SK-N-MC (cell line): ENCODE measurements around the gene DIAPH1.

Source experiments
- DNase-seq: peaks from one replicate; pipeline ENCODE4 v3.0.0-alpha.2; 2011; ENCODE audit warnings: low read depth, low spot score
- H3K27ac ChIP-seq: fragments of 200-600 bp; sonication (generic); 2 replicates; pipeline ENCODE4 v1.5.1; 2016; ENCODE audit warnings: mixed run types
- H3K36me3 ChIP-seq: fragments of 200-600 bp; sonication (generic); 2 replicates; pipeline ENCODE4 v1.6.1; 2017; ENCODE audit warnings: antibody characterized with exemption, low read length, mixed read lengths; ENCODE audit not compliant: insufficient read depth
- H3K4me3 ChIP-seq: fragments of 200-600 bp; sonication (generic); 2 replicates; pipeline ENCODE4 v1.5.1; 2016
- H3K9ac ChIP-seq: fragments of 200-600 bp; sonication (generic); 2 replicates; pipeline ENCODE4 v1.8.0; 2017; ENCODE audit warnings: mixed run types, mixed read lengths; ENCODE audit not compliant: insufficient read length
- H3K9me3 ChIP-seq: fragments of 200-600 bp; sonication (generic); 2 replicates; pipeline ENCODE4 v1.6.1; 2017; ENCODE audit warnings: low read depth, mild to moderate bottlenecking, antibody characterized with exemption, low read length, moderate library complexity, mixed read lengths
- EZH2 ChIP-seq: fragments of 200-600 bp; sonication (generic); IDR thresholded peaks from one replicate; pipeline ENCODE4 v1.6.1; 2017; ENCODE audit warnings: antibody characterized with exemption
- FOXP2 ChIP-seq: optimal IDR thresholded peaks from 2 replicates; pipeline ENCODE3; 2011; ENCODE audit warnings: mild to moderate bottlenecking, moderate library complexity; ENCODE audit not compliant: insufficient read depth; ENCODE audit errors: extremely low read length, control extremely low read depth
- POLR2AphosphoS5 ChIP-seq: IDR thresholded peaks from 2 replicates; pipeline ENCODE4 v1.6.1; 2012; ENCODE audit warnings: mild to moderate bottlenecking, low read depth, low read length, borderline replicate concordance

The DIAPH1 gene

DNA sequence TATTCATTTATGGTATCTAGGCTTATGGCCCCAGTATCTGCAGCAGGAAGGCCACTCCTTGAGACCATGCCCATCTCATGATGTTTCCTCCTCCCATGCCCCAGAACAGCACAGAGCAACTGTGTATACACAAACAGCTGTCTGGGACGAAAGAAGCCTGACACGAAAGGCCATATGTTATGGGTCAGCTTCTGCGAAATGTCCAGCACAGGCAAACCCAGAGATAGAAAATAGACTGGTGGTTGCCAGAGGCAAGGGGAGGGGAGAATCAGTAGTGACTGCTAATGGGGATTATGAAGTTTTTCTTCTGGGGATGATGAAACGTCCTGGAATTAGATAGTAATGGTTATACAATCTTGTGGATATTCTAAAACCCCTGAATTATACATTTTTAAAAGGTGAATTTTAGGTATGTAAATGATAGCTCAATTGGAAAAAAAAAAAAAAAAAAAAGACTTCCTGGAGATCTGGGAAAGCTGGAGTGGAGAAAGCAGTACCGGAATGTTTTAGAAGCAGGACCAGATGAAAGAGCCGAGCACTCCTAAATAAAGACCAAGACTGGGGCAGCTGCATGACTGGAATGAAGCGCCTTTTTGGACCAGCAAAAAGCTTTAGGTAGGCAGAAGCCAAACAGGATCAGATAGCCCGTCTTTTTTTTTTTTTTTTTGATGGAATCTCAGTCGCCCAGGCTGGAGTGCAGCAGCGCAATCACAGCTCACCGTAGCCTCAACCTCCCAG is 100.8 kb downstream of the DIAPH1 start:
- Histone ChIP-seq H3K36me3 (peaks cover 51% of the 10 kb centered on the region), H3K27ac (peak overlapping the region; percentile 97), H3K9me3 (no peaks in the 10 kb centered on the region), H3K9ac (no peak overlapping the region), H3K4me3 (no peak overlapping the region)
- DNase-seq = no peak
- TF ChIP-seq EZH2 = no peak

DNA sequence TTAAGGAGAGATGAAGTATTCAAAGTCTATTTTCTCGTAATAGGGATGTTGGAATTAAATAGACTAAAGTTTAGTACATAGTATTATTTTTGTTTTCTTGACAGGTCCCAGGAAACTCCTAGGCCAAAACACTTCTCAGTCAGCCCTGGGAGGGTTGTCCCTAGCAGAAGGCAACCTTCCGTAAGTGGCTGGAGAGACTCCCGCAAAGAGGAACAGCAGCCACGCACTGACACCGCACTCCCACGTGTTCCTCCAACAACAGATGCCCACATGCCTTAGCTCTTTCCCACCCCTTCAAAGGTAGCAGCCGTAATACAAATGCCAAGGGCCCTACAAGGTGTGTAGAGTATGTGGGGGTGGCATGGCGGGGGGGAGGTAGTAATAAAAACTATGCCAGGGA is 101.5 kb downstream of the DIAPH1 start:
- TF ChIP-seq EZH2 (no peak), POLR2AphosphoS5 (no peak), FOXP2 (no peak)
- no peak overlapping the region for H3K4me3 ChIP-seq
- no peak for DNase-seq
- no peaks in the 10 kb centered on the region for H3K9me3 ChIP-seq
- peak overlapping the region; percentile 97 for H3K27ac ChIP-seq
- H3K9ac ChIP-seq = no peak overlapping the region
- peaks cover 46% of the 10 kb centered on the region for H3K36me3 ChIP-seq

DNA sequence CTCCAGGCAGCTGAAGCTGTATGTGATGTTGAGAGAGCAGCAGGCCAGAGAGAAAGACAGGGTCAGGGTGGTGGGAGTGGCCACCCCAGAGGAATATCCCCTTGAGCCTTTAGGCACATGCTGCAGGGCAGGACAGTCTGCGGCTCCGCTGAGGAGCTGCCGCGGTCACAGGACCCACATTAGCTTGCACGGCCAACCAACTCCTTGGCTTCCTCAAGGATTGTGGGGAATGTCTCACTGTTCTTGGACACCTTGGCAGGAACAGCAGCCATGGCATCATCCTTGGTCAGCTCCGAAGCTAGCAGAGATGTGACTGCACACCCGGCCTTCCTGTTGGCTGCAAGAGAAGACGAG is 102.2 kb downstream of the DIAPH1 start:
- Histone ChIP-seq H3K9me3 (no peaks in the 10 kb centered on the region), H3K4me3 (no peak overlapping the region), H3K9ac (no peak overlapping the region), H3K36me3 (peaks cover 46% of the 10 kb centered on the region), H3K27ac (peak overlapping the region; percentile 97)
- DNase-seq = no peak
- TF ChIP-seq FOXP2 (no peak), POLR2AphosphoS5 (no peak), EZH2 (no peak)

DNA sequence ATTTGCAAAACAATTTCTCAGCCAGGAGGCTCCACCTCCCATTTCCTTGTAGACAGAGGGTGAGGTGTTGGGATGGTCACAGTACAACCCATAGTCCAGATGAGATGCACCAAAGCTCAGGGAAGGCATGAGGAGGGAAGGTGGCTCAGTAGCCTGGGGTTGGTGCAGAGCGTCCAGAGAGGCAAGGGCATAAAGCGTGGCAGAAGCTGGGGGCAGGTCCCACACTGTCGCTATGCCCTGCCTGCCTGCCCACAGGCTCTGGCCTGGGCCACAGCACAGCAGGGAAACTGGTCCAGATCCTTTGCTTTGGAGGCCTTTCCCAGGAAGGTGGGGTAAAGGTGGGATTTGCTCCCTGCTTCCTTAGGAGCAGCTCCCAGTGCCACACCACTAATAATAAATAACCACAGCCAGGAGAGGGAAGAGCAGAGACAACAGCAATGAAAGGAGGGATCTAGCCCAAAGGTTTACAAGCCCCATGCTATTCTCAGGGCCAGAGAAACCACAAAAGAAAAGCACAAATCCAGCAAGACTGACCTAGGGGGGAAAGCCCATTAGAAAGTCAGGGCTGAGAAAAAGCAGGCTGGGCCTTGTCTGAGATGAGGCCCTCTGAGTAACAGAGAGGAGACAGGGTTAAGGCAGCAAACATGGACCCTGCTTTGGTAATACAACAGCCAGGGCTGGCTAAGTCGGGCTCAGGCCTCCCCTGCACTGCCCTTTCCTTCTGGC is 102.7 kb downstream of the DIAPH1 start:
- H3K36me3 ChIP-seq = peaks cover 46% of the 10 kb centered on the region
- H3K27ac ChIP-seq = peak overlapping the region; percentile 97
- no peak for DNase-seq
- no peak for TF ChIP-seq FOXP2
- TF ChIP-seq EZH2 = no peak
- TF ChIP-seq POLR2AphosphoS5 = no peak
- no peak overlapping the region for H3K4me3 ChIP-seq
- no peaks in the 10 kb centered on the region for H3K9me3 ChIP-seq
- H3K9ac ChIP-seq = no peak overlapping the region

DNA sequence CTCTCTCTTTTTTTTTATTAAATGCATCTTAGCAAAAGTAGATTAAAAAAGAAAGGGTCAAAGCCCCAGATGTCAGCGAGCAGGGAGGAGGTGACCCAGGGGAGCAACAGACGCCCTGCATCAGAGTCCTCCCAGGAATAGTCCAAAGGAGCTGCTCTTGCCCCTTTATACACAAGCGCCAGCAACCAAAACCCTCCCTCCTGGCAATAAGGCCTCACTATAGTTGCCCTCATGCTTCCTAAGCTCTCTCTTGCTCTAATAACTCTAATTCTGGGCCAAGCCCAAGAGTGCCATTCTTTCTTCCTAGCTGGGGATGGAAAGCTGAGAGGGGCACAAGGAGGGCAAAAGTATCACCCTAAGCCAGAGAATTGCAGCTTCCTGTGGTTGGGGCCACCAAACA is 103.7 kb downstream of the DIAPH1 start:
- Histone ChIP-seq H3K27ac (peak overlapping the region; percentile 97), H3K9ac (peak overlapping the region; percentile 2), H3K9me3 (no peaks in the 10 kb centered on the region), H3K36me3 (peaks cover 44% of the 10 kb centered on the region), H3K4me3 (no peak overlapping the region)
- DNase-seq = no peak
- TF ChIP-seq POLR2AphosphoS5 = no peak
- TF ChIP-seq EZH2 = no peak
- TF ChIP-seq FOXP2 = no peak

DNA sequence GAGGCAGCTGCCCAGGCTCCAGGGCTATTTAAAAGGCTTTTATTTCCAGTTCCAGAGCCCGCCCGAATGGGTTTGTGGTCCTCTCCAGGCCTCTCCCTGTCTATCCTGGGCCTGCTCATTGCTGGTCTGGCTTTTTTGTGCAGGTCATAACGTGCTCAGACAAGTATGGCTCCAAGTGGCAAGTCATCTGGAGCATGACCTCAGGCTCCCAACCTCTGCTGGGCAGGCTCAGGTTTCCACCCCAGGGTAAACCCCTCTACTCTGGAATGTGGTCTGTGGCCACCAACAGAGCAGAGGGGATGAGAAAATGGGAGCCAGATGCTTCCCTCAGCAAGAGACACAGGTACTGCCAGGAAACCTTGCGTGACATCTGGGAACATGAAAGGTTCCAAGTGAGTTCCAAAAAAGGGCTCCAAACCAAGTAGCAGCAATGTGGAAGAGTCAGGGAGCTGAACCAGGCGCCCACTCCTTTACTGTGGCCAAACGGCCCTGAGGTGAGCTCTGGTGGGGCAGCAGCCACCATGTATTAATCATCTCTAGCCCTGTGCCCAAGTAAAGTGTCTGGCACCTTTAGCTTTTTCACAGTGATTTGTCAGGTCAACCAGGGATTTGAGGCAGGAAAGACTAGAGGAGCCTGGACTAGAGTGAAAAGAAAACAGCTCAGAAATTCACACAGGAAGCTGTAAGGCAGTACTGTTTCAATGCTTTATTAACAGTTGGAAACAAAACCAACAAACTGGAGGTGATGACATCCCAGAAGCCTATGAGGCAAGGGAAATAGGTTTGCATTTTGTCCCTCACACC is 104.3 kb downstream of the DIAPH1 start:
- peak overlapping the region; percentile 2 for H3K9ac ChIP-seq
- no peak for DNase-seq

DNA sequence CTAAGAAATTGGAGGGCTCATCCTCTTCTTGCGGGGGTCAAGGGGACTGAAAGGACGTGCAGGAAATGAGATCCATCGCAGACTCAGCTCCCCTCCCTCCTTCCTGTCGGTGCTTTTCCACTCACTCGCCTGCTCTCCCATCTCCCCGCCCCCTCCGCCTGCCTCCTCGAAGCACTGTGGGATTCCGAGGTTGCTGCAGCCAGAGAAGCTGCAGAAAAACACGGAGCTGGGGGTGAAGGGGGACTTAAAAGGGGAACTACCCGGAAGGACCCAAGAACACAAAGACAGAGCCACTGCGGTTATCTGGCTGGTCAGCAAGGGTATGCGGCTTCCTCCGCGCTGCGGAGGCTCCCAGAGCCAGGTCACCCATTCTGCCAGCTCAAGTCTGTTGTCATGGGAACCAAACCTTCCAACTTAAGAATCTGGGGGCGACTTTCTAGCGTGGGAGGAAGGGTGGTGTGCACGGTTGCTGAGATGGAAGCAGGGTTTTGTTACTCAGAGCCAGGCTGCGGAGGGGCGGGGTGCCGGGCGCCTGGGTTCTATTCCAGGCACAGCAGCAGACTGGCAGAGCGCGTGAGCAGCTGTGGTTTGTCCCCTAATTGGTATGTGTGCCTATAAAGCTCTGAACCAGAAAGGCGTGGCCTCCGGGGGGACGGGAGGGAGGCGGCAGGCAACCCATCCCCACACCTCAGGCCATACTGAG is 105.0 kb downstream of the DIAPH1 start:
- H3K4me3 ChIP-seq = peak overlapping the region; percentile 78
- no peak for TF ChIP-seq FOXP2
- peak; percentile 69 for TF ChIP-seq POLR2AphosphoS5
- no peaks in the 10 kb centered on the region for H3K9me3 ChIP-seq
- no peak for DNase-seq
- H3K9ac ChIP-seq = no peak overlapping the region
- H3K27ac ChIP-seq = peak overlapping the region; percentile 97
- H3K36me3 ChIP-seq = peaks cover 31% of the 10 kb centered on the region

More for the DNA sequence above, 104.3 kb downstream of the DIAPH1 start:
- peak overlapping the region; percentile 97 for H3K27ac ChIP-seq
- no peak for TF ChIP-seq POLR2AphosphoS5
- no peak for TF ChIP-seq EZH2
- TF ChIP-seq FOXP2 = no peak
- peak overlapping the region; percentile 78 for H3K4me3 ChIP-seq
- H3K9me3 ChIP-seq = no peaks in the 10 kb centered on the region
- peaks cover 38% of the 10 kb centered on the region for H3K36me3 ChIP-seq

DNA sequence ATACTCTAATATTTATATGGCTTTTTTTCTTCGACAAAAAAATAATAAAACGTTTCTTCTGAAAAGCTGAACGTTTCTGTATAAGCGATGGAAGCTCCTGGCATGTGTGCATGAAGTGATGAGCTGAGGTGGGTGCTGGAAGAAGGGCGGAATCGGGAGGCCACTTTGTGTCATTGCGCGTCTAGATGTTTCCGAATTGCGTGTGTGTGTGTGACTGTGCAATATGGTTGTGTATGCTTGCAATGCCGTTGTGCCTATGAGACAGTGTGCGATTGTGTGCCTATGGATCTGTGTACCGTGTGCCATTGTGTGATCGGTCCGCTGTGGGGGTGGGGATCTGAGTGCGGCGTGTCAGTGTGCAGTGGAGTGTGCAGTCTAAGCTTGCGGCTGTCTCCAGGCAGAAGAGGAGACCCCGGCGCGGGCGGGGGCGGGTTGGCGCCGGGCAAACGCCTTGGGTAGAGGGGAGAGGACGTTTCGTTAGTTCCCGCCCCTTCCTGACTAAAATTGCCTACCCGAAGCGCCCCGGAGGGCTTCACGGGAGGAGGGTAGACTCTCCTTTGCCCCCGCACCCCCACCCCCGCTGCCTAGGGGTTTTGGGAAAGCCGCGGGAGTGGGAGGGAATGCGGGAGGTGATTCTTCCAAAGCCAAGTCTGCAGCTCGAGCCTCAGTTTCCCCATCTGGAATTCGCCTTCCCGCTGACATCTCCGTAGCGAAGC is 105.7 kb downstream of the DIAPH1 start:
- Histone ChIP-seq H3K9ac (peak overlapping the region; percentile 20), H3K27ac (peak overlapping the region; percentile 97), H3K36me3 (peaks cover 29% of the 10 kb centered on the region), H3K4me3 (peak overlapping the region; percentile 78), H3K9me3 (no peaks in the 10 kb centered on the region)
- DNase-seq = no peak
- TF ChIP-seq POLR2AphosphoS5 = no peak; the same call in 1 of the 2 replicates
- TF ChIP-seq FOXP2 = no peak
- no peak for TF ChIP-seq EZH2
